ENCODE results near the gene AMPD3. TPM values are rescaled to one million over a fixed set of nuclear protein-coding genes. Genes with fewer than 3 reads are reported as not detected.

The AMPD3 gene
- 5.9 and 8.6 TPM in 2 replicates for total RNA-seq

GRCh38 chr11:10454878-10455631 lies at the start of gene AMPD3:
Gene AMPD3, plus strand, starts transcription at chr11:10455264. Its CDS starts 6,256 bp downstream, at chr11:10461520.

DNA sequence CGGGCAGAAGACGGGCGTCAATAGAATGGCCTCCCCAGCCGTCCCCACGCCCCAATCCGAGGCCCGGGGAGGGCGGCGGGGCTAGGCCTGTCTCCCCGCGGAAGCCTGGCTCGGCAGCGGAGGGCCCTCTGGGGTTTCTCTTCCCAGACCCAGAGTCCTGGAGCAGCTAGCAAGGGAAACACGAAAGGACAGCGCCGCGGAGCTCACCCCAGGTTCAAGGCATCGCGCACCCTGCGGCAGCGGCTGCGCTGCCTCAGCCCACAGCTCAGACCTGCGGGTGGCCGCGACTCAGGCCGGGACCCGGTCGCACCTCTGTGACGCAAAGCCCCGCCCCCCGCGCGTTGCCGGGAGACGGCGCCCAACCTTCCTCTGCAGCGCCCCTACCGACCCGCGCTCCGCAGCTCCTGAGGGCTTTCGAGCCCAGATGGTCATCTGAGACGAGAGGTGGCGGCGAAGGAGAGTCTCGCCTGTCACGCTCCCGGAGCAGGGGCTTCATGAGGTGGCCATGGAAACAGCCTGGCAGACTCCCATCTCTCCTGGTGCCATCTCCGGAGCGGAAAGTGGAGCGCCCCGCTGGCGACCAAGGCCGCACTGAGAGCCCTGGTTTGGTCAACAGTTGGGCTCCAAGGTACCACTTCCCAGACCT lies 86.0 kb downstream of the AMPD3 start, which contains the start of gene RNF141:
TSS of gene RNF141 (minus strand) at position 273 of the 646 bp plus-strand sequence. CDS start 7,029 bp downstream, outside the sequence.

Other genes with a start within 250 kb of the AMPD3 start
- 14.6 and 15.5 TPM in 2 replicates for gene SBF2, start 161.0 kb upstream of the AMPD3 start, total RNA-seq
- gene ADM, start 150.2 kb upstream of the AMPD3 start, total RNA-seq: 45.5 and 79.9 TPM in 2 replicates
- 44.7 and 53.4 TPM in 2 replicates for gene RNF141, start 85.9 kb downstream of the AMPD3 start, total RNA-seq
- gene LYVE1, start 113.4 kb downstream of the AMPD3 start, total RNA-seq: not detected in 2 replicates
- gene IRAG1, start 238.5 kb downstream of the AMPD3 start, total RNA-seq: 0.09 and 0.49 TPM in 2 replicates